Measurements from ENCODE around the gene PPFIA4. TPM values are rescaled to one million over a fixed set of nuclear protein-coding genes. Genes with fewer than 3 reads are reported as not detected.

The PPFIA4 gene
- polyA plus RNA-seq, 3 donors: 7.4 to 15.9 (median 13.3) TPM

DNA sequence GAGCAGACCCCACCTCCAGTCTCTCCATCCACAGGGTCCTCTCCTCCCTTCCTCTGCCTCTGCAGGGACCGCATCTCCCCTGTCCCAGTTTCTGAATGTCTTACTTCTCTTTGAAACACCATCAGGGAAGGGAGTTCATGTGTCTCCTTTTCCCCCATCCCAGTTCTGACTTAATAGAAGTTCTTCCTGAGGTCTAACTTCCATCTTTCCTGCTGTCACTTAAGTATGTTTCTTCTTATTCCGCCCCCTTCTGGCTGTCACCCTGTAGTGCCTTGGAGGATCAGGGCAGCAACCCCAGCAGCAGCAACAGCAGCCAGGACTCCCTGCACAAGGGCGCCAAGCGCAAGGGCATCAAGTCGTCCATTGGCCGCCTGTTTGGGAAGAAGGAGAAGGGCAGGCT, 30.2 kb downstream of the PPFIA4 start:
- no peak for DNase-seq

DNA sequence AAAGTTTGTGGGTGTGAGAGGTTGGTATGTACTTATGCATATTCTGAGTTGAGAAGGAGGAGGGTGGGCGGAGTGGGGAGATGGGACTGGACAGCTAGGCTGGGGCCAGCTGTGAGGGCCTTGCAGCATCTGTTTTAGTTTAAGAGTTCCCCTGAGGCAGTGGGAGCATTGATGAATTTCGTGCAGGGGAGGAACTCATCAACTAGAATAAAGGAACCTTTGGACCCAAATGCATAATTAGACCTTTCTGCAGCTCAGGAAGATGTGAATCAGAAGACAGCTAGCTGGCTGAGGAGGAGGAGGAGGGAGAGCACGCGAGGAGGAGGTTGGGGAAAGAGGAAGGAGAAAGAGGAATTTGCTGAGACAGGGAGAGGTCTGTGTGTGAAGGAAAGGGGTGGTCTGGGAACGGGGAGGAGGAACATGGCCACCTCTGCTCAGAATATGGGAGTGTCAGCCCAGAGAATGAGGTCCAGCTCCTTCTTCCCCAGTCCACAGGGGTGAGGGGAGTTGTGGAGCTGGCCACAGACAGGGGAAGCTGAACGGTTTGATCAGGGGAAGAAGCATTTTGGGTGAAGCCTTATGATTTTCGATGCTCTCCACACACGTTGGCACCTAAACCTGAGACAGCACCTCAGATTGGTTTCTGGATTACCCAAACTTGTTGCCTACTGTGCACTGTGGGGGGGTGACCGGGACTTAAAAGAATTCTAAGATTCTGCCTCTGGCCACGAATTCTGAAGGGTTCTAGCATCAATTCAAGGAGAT, 31.8 kb downstream of the PPFIA4 start:
- DNase-seq: no peak

DNA sequence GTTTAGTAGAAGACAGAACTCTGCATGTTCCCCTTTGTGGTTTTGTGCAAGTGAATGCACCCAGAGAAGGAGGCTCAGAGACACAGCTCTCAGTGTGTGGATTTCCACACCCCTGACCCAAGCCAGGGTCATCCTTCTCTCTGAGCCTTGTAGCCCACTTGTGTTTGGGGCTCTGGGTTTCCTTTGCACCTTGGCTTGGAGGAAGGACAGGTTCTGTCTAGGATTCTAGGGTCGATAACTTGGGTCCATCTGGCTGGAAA, 32.3 kb downstream of the PPFIA4 start:
- no peak for DNase-seq

DNA sequence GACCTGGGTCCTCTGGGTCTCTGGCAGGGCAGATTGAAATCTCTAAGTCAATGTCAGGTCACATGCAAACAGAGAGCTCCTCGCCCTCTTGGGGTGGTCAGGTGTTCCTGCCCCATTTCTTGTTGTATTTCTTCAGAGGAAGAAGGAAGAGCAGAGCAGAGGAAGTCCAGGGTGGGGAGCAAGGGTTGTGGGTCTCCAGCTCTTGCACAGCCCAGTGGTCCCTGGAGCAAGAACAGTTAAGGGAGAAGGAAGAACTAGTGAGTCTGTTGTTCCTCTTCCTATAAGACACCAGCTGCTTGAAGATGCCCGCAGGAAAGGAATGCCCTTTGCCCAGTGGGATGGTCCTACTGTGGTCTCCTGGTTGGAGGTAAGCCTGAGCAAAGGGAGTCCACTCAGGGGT, 33.2 kb downstream of the PPFIA4 start:
- no peak for DNase-seq

DNA sequence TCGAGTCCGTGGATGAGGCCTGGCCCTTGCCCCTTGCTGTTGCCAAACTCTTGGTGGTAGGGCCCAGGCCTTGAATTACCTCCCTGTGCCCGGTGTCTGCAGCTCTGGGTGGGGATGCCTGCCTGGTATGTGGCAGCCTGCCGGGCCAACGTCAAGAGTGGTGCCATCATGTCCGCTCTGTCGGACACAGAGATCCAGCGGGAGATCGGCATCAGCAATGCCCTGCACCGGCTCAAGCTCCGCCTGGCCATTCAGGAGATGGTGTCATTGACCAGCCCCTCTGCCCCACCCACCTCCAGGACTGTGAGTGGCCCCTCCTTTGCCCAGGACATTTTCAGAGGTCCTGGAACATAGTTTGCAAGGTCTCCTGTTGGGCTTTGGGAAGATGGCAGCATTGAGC, 33.8 kb downstream of the PPFIA4 start:
- no peak for DNase-seq

DNA sequence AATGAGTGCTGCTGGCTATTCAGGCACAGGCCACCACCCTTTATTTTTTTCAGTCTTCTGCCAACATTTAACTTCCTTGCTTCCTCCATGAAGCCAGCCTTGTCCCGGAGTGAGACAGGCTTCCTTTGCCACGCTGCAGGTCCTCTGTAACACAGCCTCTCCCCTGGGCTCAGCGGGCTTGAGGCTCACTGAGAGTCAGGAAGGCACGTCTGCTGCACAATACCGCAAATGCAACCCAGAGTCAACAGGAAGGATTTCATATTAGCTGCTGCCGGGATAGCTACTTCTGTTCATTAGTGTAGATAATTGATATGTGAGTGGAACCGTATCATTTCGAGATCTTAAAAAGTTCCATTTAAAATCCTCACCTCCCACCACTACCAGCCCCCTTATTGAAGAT, 37.0 kb downstream of the PPFIA4 start:
- no peak for DNase-seq

DNA sequence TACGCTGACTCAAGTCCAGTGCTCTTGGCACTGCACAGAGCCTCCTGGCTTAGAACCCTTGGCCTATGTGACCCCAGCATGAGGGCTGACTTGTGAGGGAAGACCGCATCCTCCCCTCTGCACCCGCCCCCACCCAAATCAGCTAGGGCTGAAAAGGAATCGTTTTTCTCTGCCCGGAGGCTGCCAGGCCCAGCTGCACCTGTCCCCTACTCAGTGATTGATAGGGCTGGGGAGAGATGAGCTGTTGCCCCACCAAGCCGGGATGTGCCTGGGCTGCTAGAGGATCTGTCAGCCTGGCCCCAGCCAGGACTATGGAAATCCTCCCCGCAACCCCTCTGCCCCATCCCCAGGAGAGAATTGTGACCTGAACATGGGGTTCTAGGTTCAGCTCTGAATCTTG, 38.9 kb downstream of the PPFIA4 start:
- DNase-seq: no peak

DNA sequence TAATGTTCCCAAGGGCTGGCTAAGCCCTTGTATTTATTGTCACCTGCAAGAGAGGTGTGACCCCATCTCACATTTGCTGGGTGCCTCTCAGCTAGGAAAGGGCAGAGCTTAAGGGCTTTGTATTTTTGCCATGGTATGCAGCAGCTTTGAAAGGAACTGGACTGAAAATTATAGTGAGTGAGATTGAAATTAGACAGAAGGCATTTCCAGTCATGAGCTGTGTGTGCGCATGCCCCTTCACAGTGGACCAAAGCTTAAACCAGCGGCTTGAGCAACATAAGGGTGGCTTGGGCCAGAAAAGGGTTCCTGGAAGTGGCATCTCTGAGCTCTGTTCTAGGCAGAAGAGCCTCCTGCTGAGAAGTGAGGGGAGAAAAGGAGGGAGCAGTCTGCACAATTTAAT, 39.7 kb downstream of the PPFIA4 start:
- DNase-seq: no peak

DNA sequence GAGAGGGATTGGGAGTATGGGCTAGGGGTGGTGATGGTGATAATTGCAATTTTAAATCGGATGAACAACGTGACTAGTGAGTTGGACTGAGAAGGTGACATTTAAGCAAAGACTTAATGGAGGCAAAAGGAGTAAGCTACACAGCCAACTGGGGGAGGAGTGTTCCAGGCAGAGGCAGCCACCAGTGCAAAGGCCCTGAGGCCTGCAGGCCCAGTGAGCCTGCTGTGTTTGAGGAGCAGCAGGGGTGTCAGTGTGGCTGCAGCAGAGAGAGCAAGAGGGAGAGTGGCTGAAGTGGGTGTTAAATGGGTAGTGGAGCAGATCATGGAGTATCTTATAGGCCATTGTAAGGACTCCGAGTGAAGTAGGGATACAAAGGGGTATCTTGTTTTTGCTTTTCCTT, 40.7 kb downstream of the PPFIA4 start:
- no peak for DNase-seq

DNA sequence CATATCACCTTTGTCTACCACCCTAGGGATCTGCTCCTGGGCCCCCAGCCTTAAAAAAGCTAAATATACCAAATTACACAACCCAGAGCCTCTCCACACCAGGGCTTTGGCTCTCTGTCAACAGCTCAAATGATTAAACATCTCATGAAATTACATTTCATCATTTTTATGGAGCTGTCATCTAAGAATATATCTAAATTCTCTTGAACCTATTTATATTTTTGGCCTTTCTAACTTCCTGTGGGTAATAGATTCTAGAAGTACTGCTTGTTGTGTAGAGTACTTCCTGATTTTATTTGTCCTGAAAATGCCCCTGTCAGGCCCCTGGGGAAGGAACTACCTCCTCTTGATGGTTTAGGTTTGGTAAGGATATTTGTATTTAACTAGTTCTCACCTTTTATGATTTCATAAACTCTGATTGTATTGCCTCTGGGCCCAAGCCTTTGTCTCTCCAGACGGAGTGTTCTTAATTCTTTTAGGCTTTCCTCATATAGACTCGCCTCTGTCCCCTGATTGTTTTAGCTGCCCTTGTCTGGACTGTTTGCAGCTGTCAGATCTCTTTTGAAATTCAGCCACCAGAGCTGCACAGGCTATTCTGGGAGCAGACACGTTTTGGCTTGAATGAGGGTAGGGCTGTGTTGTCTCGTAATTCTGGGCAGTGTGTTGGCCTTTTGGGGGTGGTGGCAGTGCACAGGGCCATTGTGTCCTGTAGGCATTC, 42.9 kb downstream of the PPFIA4 start:
- DNase-seq: peak; percentile 76

DNA sequence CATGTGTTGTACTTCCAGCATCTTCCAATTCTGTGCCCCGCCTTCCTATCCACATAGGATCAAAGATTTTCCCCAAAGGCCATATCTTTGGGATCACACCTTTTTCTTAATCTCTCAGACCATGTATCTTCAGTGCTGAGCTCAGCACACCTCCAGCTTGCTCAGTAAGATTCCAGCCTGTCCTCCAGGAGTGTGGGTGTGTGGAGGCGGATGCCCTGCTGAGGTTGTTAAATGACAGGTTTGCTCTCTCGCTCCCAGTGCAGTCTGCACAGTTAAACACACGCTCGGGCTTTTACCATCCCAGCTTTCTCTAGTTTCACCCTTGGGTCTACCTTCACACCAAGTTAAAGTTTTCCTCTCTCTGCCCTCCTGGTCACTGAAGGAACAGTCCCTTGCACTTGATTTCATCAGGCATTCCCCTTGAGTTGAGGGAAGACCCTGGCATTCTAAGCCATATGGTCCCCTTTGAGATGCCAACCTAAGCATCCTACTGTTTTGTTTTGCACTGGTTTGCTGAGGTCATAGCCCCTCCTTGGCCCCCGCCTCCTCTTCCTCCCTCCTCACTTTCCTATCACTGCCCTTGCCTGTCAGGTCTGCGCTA, 45.8 kb downstream of the PPFIA4 start:
- no peak for DNase-seq

DNA sequence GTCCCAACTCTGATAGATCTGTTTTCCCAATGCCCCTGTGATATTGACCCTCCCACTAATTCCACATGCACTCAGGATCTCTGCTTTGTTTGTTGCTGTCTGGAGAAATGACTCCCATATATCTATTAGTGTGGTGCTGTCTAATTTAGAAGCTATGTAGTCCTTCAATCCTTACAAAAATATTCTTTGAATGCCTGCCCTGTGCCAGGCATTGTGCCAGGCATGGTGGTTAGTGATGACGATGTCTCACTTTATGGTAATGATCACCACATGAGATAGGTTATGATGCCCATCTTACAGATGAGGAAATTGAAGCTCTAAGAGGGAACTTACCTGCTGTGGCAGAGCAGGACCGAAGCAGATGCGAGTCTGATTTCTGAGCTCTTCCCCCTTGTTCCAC, 46.6 kb downstream of the PPFIA4 start:
- no peak for DNase-seq

DNA sequence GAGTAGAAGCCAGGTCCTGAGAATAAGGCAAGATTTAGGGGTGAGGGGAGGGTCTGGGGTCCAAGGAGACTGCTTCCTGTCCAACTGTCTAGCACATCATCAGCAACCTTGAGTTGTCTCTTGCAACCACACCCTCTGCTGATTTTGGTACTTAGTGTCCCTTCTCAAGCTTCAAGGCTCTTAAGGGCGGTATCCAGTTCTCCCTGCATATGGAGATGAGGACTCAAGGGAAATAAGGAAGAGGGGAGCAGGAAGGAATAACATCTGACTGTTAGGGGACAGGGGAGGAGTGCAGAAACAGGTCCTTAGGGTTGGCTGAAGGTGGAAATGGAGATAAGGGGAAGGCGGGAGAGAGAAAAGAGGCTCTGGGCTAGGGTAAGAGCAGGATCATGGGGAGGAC, 47.2 kb downstream of the PPFIA4 start:
- DNase-seq: no peak

DNA sequence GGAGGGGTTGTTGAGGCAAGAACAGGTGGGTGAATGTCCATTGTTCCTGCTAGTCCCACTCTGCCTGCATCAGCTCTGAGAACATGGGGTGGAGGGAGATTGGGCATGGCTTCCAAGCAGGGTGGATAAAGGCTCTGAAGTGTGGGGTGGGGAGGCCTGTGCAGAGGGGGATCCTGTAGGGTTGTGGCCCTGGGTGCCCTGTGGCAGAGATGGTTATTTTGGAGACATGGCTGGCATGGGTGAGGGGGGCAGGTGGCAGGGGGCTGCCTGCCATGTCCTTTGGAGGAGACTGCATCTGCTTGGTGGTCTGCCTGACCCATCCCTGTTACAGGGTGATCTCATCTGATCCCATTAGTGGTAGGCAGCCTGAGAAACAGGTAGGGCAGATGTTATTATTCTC, 48.3 kb downstream of the PPFIA4 start:
- no peak for DNase-seq

DNA sequence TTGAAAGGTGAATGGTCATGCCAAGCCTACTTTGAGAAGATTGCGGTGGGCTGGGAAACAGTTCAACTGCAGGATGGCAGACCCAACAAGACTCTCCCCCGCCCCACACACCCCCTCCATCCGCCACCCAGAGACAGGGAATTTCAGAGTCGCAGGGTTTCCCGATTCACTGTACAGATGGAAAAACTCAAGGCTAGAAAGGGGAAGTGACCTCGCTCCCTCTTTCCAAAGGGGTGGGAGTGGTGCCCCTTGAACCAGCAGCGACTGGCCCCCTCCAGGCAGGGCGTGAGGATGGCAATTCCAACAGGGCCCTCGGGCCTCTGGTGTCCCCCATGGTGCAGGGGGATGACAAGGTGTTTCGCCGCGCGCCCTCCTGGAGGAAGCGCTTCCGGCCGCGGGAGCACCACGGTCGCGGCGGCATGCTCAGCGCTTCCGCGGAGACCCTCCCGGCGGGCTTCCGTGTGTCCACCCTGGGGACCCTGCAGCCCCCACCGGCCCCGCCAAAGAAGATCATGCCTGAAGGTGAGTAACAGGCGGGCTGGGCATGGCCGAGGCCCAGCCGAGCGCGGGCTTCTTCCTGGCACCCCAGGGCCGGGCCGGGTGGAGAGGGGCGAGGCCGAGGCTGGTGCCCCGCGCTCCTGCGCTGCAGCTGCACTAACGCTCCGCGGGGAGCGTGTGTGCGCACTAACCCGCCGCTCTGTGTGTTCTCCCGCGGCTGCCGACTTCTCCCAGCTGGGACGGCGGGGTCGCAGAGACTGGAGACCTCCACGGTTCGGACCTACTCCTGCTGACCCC, 49.1 kb downstream of the PPFIA4 start:
- DNase-seq: no peak

DNA sequence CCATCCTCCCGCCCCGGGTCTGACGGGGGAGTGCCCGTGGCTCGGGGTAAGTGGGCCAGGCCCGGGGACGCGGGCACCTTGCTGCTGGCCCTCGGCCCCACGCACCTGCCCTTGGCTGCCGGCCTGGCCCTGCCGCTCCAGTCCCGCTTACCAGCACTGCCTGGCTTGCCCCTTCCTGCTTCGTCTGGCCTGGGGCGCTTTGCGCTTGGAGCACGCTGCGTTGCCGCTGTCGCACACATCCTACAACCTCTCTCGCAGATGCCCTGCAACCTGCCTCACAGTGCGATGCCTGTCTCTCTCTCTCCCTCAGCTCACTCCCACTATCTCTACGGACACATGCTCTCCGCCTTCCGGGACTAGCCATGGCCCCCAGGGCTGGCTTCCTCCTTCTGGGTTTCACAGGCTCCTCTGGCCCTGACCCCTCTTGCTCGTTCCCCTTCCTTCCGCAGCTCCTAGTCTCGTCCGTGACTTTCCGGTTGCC, 49.8 kb downstream of the PPFIA4 start:
- no peak for DNase-seq

DNA sequence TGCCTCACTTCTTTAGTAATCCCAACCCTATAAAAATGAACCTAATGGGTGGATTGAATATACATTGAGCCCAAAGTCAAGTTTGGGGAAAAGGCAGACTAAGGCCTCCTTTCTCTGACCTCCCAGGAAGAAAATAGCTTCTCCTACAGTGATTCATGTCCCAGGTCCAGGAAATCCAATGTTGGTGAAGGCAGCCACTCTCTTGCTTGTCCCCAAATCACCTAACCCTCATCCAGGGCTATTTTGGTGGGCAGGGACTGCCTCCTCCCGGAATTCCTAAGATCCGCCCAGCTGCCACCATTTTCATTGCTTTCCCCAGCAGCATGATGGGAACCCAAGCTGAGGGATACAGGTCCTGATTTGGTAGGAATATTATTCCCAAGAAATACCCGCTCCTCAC, 51.1 kb downstream of the PPFIA4 start:
- no peak for DNase-seq

DNA sequence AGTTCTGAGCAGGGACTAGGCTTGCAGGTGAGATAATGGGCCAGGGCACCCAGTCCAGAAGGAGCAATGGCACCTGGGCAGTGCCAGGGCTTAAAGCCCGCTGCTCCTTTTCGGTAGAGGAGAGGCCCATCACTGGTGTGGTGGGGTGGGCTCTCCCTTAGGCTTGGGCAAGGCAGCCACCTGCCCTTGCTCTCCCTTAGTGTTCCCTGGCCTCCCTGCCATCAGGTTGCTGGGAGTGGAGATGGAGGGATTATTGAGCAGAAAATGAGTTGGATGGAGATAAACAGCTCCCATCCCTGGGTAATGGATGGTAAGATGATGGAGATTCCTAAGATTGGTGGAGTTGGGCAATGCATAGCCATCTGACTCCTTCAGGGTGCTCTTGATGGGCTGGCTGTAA, 51.7 kb downstream of the PPFIA4 start:
- DNase-seq: no peak

DNA sequence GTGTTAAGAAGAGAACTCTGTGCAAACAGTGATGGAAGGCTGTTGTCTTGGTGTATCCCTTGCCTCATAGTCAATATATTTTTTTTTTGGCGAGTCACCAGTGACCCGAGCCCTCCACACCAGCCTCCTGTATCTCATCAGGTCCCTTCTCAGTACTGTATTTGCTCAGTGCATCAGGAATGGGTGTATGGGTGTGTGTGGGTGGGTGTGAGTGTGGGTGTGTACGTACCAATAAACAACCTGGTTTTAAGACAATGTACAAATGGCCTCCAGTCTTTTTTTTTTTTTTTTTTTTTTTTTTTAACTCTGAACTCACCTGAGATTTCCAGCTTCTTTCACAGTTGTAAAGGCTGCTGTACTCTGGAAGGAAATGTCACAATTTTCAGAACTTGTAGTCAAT, 52.2 kb downstream of the PPFIA4 start:
- DNase-seq: no peak

DNA sequence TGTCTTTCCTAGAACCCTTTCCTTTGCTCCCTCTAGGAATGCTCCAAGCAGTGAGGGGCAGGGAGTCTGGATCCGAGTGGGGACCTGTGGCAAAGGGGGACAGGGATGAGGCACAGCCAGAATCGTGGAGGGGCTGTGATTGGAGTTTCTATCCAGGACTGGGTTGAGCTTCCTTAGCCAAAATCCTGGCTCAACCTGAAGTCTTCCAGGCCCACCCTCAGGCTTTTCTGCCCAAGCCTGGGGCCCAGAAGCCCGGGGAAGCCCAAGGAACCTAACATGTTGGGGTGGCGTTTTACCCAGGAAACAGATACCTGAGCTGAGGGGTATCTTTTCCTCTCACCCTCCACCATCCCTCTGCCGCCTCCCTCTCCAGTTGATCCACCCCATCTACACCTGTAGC, 54.2 kb downstream of the PPFIA4 start:
- no peak for DNase-seq

DNA sequence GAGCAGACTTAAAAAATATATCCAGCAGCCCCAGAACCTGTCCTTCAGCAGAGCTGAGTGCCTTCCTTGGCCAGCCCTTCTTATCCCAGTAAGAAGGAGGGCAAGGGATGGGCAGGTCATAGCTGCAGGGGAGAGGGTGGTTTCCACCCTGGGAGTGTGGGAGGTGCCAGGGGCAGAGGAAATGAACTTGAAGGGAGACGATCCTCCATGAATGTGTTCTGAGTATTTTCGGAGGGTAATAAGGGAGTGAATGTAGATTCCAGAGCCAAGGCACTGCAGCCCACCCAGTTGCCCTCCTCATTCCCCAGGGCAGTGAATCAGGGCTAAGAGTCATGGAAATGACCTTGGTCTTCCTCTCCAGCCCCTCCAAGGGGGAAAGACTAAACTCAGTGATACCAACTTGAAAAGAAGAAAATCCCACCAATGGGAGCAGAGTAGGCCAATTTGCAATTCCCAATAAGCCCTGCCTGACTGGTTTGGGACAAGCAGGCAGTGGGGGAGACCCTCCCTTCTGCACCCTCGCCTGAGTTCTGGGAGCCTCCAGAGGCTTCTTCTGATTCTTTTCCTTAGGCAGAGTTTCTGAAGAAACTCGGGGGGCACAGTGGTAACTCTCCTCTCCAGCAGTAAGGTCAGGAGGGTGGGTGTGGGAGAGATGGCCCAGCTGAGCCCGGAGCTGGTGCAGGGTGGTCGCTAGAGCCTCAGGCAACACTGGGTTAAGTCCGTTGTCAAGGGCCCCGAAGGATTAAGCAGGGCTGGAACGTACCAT, 55.4 kb downstream of the PPFIA4 start:
- DNase-seq: no peak

DNA sequence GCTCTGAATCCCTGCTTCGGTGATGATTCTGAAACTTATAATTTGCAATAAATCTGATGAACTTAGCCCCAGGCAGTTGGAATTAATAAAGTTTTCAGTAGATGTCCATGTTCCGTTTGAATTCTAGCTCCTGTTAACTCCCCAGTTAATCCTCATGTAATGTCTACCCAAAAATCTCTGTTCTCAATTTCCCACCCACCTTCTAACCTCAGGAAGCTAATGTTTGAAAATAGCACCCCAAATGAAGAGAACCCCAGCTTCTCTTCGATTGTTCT, 55.9 kb downstream of the PPFIA4 start:
- no peak for DNase-seq

Data from renal pelvis (tissue), 4 donors.